GM23338 (cell line): ENCODE measurements around the gene STARD13. TPM values are rescaled to one million over a fixed set of nuclear protein-coding genes. Genes with fewer than 3 reads are reported as not detected.

Experiments
- ATAC-seq: fragments of 200-7000 bp; cut with Tn5 transposase; 3 replicates; pipeline ENCODE4 v1.9.1; 2020
- DNase-seq: peaks from one replicate; pipeline ENCODE4 v3.0.0-alpha.2; 2015; ENCODE audit warnings: low spot score
- H2AFZ ChIP-seq: fragments of 200-600 bp; sonication (generic); 2 replicates; pipeline ENCODE4 v1.8.0; 2016; ENCODE audit warnings: antibody characterized with exemption, mild to moderate bottlenecking, moderate library complexity
- H3F3A ChIP-seq: fragments of 200-600 bp; sonication (generic); replicated peaks from 2 replicates; pipeline ENCODE4 v1.8.0; 2017; ENCODE audit warnings: antibody characterized with exemption, mixed run types, low read depth
- H3K27ac ChIP-seq: fragments of 200-600 bp; sonication (generic); 2 replicates; pipeline ENCODE4 v1.6.1; 2016; ENCODE audit warnings: low read depth
- H3K27me3 ChIP-seq: fragments of 200-600 bp; sonication (generic); 2 replicates; pipeline ENCODE4 v1.8.0; 2016; ENCODE audit warnings: mild to moderate bottlenecking, mixed run types, moderate library complexity; ENCODE audit not compliant: insufficient read depth
- H3K36me3 ChIP-seq: fragments of 200-600 bp; sonication (generic); 2 replicates; pipeline ENCODE4 v1.8.0; 2016; ENCODE audit warnings: mild to moderate bottlenecking; ENCODE audit not compliant: insufficient read depth
- H3K4me1 ChIP-seq: fragments of 200-600 bp; sonication (generic); 2 replicates; pipeline ENCODE4 v1.8.0; 2016; ENCODE audit warnings: mild to moderate bottlenecking, moderate library complexity; ENCODE audit not compliant: insufficient read depth
- H3K4me2 ChIP-seq: fragments of 200-600 bp; sonication (generic); 2 replicates; pipeline ENCODE4 v1.7.1; 2017; ENCODE audit warnings: mixed run types
- H3K4me3 ChIP-seq: fragments of 200-600 bp; sonication (generic); 2 replicates; pipeline ENCODE4 v1.6.1; 2016; ENCODE audit warnings: mixed run types
- H3K79me2 ChIP-seq: fragments of 200-600 bp; sonication (generic); replicated peaks from 2 replicates; pipeline ENCODE4 v1.8.0; 2017; ENCODE audit warnings: mild to moderate bottlenecking; ENCODE audit not compliant: insufficient read depth
- H3K9me2 ChIP-seq: fragments of 200-600 bp; sonication (generic); 2 replicates; pipeline ENCODE4 v1.8.0; 2017; ENCODE audit not compliant: insufficient read depth
- H4K20me1 ChIP-seq: fragments of 200-600 bp; sonication (generic); replicated peaks from 2 replicates; pipeline ENCODE4 v1.8.0; 2017; ENCODE audit warnings: mild to moderate bottlenecking; ENCODE audit not compliant: insufficient read depth
- H3K27ac Mint-ChIP-seq: 2 replicates; pipeline ENCODE4 v1.8.0; 2020; ENCODE audit warnings: inconsistent platforms, mild to moderate bottlenecking, moderate library complexity, mixed read lengths
- H3K27me3 Mint-ChIP-seq: 3 replicates; pipeline ENCODE4 v1.8.0; 2022; ENCODE audit warnings: low read depth, mild to moderate bottlenecking, moderate library complexity, mixed read lengths, inconsistent platforms; ENCODE audit not compliant: insufficient read depth, poor library complexity
- H3K36me3 Mint-ChIP-seq: 3 replicates; pipeline ENCODE4 v1.8.0; 2021; ENCODE audit warnings: low read depth, mild to moderate bottlenecking, inconsistent platforms, moderate library complexity, mixed read lengths
- H3K4me1 Mint-ChIP-seq: 3 replicates; pipeline ENCODE4 v1.8.0; 2020; ENCODE audit warnings: mild to moderate bottlenecking, inconsistent platforms, mixed read lengths
- H3K4me3 Mint-ChIP-seq: 3 replicates; pipeline ENCODE4 v1.8.0; 2021; ENCODE audit warnings: moderate library complexity, mild to moderate bottlenecking, inconsistent platforms, mixed read lengths
- H3K9me3 Mint-ChIP-seq: 3 replicates; pipeline ENCODE4 v1.8.0; 2020; ENCODE audit warnings: moderate library complexity, mild to moderate bottlenecking, inconsistent platforms, mixed read lengths
- CTCF ChIP-seq, 2 experiments: fragments of 200-600 bp in 1 of 2; sonication (generic) in 1 of 2; conservative IDR thresholded peaks; 2 replicates each; pipeline versions ENCODE4 v1.5.1 to v1.6.1; 2016 to 2017; ENCODE audit warnings: antibody characterized with exemption in 2 of 2, low read depth in 2 of 2, mild to moderate bottlenecking in 2 of 2, moderate library complexity in 1 of 2
- STAT1 ChIP-seq: IDR thresholded peaks from one replicate; pipeline ENCODE4 v1.6.1; 2016; ENCODE audit warnings: antibody characterized with exemption; ENCODE audit not compliant: unreplicated experiment
- ZNF114 ChIP-seq: fragments of 250-450 bp; sonication (Bioruptor Pico); IDR thresholded peaks from 2 replicates; pipeline ENCODE4 v1.5.0; 2020; ENCODE audit warnings: mild to moderate bottlenecking, moderate library complexity
- ZNF462 ChIP-seq: fragments of 250-450 bp; sonication (Bioruptor Pico); IDR thresholded peaks from 2 replicates; pipeline ENCODE4 v1.5.0; 2020; ENCODE audit warnings: mild to moderate bottlenecking, moderate library complexity
- polyA plus RNA-seq: library from polyadenylated mRNA; unstranded; fragments of >200 nt; fragmentation: Nextera tagmentation; extraction: Ambion mirVana; gene quantifications from 2 replicates; pipeline ENCODE4 v1.2.1, GENCODE V29; 2016
- total RNA-seq: library from RNA; depleted of rRNA; stranded (reverse); fragments of >200 nt; shearing (Covaris generic); gene quantifications from 2 replicates; pipeline ENCODE4 v1.2.3, GENCODE V29; 2014
- TF ChIP-seq, protein P1 (sequence below): IDR thresholded peaks from one replicate; pipeline ENCODE4 v1.6.1; 2018; ENCODE audit warnings: antibody characterized with exemption; ENCODE audit not compliant: unreplicated experiment

Gene STARD13
- total and polyA plus RNA-seq, 2 experiments from 2014 or later, result 3.2 to 5.2 TPM

- TF ChIP-seq CTCF (conservative IDR thresholded peaks at IDR 0.05; ENCODE audit: low read depth in 2 of 2) (no peak), STAT1 (no peak), ZNF114 (CRISPR knock-in tag) (no peak)
Measured at GRCh38 chr13:33251131-33251661, 34.4 kb downstream of the STARD13 start (continued).

GRCh38 chr13:33250609-33251008 lies 34.9 kb downstream of the STARD13 start:
- no peak for TF ChIP-seq ZNF462 (CRISPR knock-in tag)
- TF ChIP-seq, protein P1, sequence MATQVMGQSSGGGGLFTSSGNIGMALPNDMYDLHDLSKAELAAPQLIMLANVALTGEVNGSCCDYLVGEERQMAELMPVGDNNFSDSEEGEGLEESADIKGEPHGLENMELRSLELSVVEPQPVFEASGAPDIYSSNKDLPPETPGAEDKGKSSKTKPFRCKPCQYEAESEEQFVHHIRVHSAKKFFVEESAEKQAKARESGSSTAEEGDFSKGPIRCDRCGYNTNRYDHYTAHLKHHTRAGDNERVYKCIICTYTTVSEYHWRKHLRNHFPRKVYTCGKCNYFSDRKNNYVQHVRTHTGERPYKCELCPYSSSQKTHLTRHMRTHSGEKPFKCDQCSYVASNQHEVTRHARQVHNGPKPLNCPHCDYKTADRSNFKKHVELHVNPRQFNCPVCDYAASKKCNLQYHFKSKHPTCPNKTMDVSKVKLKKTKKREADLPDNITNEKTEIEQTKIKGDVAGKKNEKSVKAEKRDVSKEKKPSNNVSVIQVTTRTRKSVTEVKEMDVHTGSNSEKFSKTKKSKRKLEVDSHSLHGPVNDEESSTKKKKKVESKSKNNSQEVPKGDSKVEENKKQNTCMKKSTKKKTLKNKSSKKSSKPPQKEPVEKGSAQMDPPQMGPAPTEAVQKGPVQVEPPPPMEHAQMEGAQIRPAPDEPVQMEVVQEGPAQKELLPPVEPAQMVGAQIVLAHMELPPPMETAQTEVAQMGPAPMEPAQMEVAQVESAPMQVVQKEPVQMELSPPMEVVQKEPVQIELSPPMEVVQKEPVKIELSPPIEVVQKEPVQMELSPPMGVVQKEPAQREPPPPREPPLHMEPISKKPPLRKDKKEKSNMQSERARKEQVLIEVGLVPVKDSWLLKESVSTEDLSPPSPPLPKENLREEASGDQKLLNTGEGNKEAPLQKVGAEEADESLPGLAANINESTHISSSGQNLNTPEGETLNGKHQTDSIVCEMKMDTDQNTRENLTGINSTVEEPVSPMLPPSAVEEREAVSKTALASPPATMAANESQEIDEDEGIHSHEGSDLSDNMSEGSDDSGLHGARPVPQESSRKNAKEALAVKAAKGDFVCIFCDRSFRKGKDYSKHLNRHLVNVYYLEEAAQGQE, result no peak
- H3K4me3 Mint-ChIP-seq, result no peak overlapping the region
- no peak for DNase-seq
- Histone ChIP-seq H4K20me1 (no peaks in the 10 kb centered on the region), H2AFZ (no peak overlapping the region), H3K79me2 (no peaks in the 10 kb centered on the region), H3K4me1 (0 out of 2 replicates have a peak, but pooled peaks cover 3% of the 10 kb centered on the region), H3K27me3 (no peaks in the 10 kb centered on the region), H3K9me2 (no peaks in the 10 kb centered on the region), H3K4me2 (no peak overlapping the region), H3K27ac (no peak overlapping the region), H3F3A (no peaks in the 10 kb centered on the region), H3K36me3 (no peaks in the 10 kb centered on the region), H3K4me3 (no peak overlapping the region)
- no peak overlapping the region for H3K27ac Mint-ChIP-seq
- peaks cover 3% of the 10 kb centered on the region; the same call in 1 of the 3 replicates for H3K9me3 Mint-ChIP-seq
- no peak for ATAC-seq
- peaks cover 6% of the 10 kb centered on the region; the same call in 2 of the 3 replicates for H3K4me1 Mint-ChIP-seq
- peaks cover 12% of the 10 kb centered on the region for H3K27me3 Mint-ChIP-seq
- no peaks in the 10 kb centered on the region for H3K36me3 Mint-ChIP-seq
